Measurements from ENCODE around the gene MSL1. TPM values are rescaled to one million over a fixed set of nuclear protein-coding genes. Genes with fewer than 3 reads are reported as not detected.

MSL1 gene
- total and polyA plus RNA-seq, 2 of the 13 experiments (the other 11 are each of a cell fraction or from before 2014, with no cell fraction given), result 63.8 to 88.5 TPM

DNA sequence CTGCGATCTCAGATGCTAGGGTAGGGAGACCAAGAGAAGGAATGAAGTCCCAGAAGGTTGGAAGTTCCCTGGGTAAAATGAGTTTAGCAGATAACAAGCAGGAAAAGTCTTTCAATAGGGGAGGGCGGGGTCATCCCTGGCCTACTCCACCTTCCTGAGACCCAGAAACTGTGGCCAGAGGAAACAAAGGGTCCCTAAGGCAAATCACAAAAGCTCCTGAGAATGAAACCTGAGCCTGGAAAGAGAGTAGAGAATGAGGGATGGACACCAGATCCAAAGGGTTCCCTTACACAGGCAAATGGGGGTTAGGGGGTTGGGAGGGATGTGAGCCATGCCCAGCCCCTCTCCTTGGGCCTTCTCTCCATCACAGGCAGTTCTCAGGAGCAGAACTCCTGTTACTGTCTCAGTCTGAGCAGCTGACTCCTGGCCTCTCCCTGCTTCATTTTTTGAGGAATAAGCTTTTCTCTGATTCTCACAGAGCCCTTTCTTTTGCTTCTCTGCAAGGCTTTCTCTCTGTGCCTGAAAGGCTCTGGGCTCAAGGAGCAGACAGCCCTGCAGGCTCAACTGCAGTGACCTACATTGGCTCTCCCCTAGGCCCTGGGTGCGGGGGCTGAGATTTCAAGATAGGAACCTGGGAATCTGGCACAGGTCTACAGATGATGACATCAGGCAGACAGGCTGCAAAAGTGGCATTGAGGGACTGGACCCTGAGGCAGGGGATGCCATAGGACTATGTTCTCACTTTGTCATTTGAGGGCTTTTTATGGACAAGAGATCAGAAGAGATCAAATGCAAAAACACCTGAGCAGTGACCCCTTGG lies 11.5 kb upstream of the MSL1 start (continued):
- TF ChIP-seq, protein P1, sequence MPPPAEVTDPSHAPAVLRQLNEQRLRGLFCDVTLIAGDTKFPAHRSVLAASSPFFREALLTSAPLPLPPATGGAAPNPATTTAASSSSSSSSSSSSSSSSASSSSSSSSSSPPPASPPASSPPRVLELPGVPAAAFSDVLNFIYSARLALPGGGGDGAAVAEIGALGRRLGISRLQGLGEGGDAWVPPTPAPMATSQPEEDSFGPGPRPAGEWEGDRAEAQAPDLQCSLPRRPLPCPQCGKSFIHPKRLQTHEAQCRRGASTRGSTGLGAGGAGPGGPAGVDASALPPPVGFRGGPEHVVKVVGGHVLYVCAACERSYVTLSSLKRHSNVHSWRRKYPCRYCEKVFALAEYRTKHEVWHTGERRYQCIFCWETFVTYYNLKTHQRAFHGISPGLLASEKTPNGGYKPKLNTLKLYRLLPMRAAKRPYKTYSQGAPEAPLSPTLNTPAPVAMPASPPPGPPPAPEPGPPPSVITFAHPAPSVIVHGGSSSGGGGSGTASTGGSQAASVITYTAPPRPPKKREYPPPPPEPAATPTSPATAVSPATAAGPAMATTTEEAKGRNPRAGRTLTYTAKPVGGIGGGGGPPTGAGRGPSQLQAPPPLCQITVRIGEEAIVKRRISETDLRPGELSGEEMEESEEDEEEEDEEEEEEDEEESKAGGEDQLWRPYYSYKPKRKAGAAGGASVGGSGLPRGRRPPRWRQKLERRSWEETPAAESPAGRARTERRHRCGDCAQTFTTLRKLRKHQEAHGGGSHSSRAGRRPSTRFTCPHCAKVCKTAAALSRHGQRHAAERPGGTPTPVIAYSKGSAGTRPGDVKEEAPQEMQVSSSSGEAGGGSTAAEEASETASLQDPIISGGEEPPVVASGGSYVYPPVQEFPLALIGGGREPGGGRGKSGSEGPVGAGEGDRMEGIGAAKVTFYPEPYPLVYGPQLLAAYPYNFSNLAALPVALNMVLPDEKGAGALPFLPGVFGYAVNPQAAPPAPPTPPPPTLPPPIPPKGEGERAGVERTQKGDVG (CRISPR knock-in tag; IDR thresholded peaks at IDR 0.05; ENCODE audit: borderline replicate concordance), result no peak
- TF ChIP-seq, protein P2, sequence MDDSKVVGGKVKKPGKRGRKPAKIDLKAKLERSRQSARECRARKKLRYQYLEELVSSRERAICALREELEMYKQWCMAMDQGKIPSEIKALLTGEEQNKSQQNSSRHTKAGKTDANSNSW (CRISPR knock-in tag; IDR thresholded peaks at IDR 0.05; ENCODE audit: borderline replicate concordance), result no peak
- TF ChIP-seq PAX8 (CRISPR knock-in tag; IDR thresholded peaks at IDR 0.05; ENCODE audit: borderline replicate concordance) (no peak), HNF4A (CRISPR knock-in tag; IDR thresholded peaks at IDR 0.05) (no peak), CEBPG (CRISPR knock-in tag; IDR thresholded peaks at IDR 0.05) (peak; percentile 30; the same call in 1 of the 2 replicates), ZNF350 (CRISPR knock-in tag; IDR thresholded peaks at IDR 0.05; ENCODE audit: borderline replicate concordance, low read depth) (no peak), ZNF782 (CRISPR knock-in tag; IDR thresholded peaks at IDR 0.05; ENCODE audit: borderline replicate concordance) (no peak), ZNF547 (CRISPR knock-in tag; IDR thresholded peaks at IDR 0.05) (0 out of 2 replicates have a peak, but pooled peaks have one; percentile 8), NFATC3 (CRISPR knock-in tag; IDR thresholded peaks at IDR 0.05) (0 out of 2 replicates have a peak, but pooled peaks have one; percentile 28), ZMYM3 (CRISPR knock-in tag; IDR thresholded peaks at IDR 0.05) (peak; percentile 45; the same call in 1 of the 2 replicates), SP1 (IDR thresholded peaks at IDR 0.05) (no peak), SP1 (CRISPR knock-in tag; IDR thresholded peaks at IDR 0.05) (no peak)
- TF ChIP-seq, protein P3, sequence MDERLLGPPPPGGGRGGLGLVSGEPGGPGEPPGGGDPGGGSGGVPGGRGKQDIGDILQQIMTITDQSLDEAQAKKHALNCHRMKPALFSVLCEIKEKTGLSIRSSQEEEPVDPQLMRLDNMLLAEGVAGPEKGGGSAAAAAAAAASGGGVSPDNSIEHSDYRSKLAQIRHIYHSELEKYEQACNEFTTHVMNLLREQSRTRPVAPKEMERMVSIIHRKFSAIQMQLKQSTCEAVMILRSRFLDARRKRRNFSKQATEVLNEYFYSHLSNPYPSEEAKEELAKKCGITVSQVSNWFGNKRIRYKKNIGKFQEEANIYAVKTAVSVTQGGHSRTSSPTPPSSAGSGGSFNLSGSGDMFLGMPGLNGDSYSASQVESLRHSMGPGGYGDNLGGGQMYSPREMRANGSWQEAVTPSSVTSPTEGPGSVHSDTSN (CRISPR knock-in tag; IDR thresholded peaks at IDR 0.05), result no peak
